Naive thymus-derived CD4-positive, alpha-beta T cell (primary cell): Measurements from ENCODE around the gene NPAS2. TPM values are rescaled to one million over a fixed set of nuclear protein-coding genes. Genes with fewer than 3 reads are reported as not detected.

Experiments
- ATAC-seq: fragments of 150-1000 bp; cut with Tn5 transposase; 2 replicates; pipeline ENCODE4 v1.10.0; 2021; ENCODE audit warnings: mild to moderate bottlenecking, moderate library complexity
- CTCF ChIA-PET: fragments of 350-600 bp; sonication (Branson Sonifier 250); formaldehyde crosslinking; loops from one replicate; lab custom pipeline; 2021; ENCODE audit warnings: antibody characterized with exemption; lab: Charles Lee
- POLR2A ChIA-PET: fragments of 350-600 bp; sonication (Branson Sonifier 250); formaldehyde crosslinking; loops from one replicate; lab custom pipeline; 2021; ENCODE audit warnings: antibody characterized with exemption, inconsistent platforms; lab: Charles Lee
- DNase-seq, 9 donors: peaks; one replicate each; pipeline versions ENCODE4 v3.0.0 to v3.0.0-alpha.2; 2020 to 2022; ENCODE audit warnings: mixed read lengths in 1 of 9
- H3K27ac ChIP-seq: one replicate; pipeline ENCODE4 v1.7.0; 2013; ENCODE audit warnings: mild to moderate bottlenecking, low read depth, low read length, moderate library complexity
- H3K27me3 ChIP-seq, 2 donors: one replicate each; pipeline ENCODE4 v1.7.0; 2013; ENCODE audit warnings: low read length in 2 of 2, mild to moderate bottlenecking in 2 of 2, moderate library complexity in 2 of 2; ENCODE audit not compliant: control insufficient read depth in 2 of 2, insufficient read depth in 2 of 2
- H3K36me3 ChIP-seq, 3 experiments: 1 replicate in 2 of 3; 2 replicates in 1 of 3; pipeline ENCODE4 v1.7.0; 2013; ENCODE audit warnings: low read length in 3 of 3, mild to moderate bottlenecking in 3 of 3, moderate library complexity in 1 of 3; ENCODE audit not compliant: insufficient read depth in 3 of 3, control insufficient read depth in 2 of 3
- H3K4me1 ChIP-seq, 2 donors: one replicate each; pipeline ENCODE4 v1.7.0; 2013; ENCODE audit warnings: low read length in 2 of 2, mild to moderate bottlenecking in 2 of 2, moderate library complexity in 1 of 2; ENCODE audit not compliant: control insufficient read depth in 2 of 2, insufficient read depth in 2 of 2
- H3K4me3 ChIP-seq: 2 replicates; pipeline ENCODE4 v1.7.0; 2013; ENCODE audit warnings: mild to moderate bottlenecking, low read length
- H3K9me3 ChIP-seq, 3 experiments: 1 replicate in 2 of 3; 2 replicates in 1 of 3; pipeline ENCODE4 v1.7.0; 2013; ENCODE audit warnings: low read length in 3 of 3; ENCODE audit not compliant: control insufficient read depth in 2 of 3
- H3K27ac Mint-ChIP-seq, 9 donors: one replicate each; pipeline ENCODE4 v1.8.0; 2020 to 2022; ENCODE audit warnings: mixed read lengths in 9 of 9, mild to moderate bottlenecking in 8 of 9, moderate library complexity in 5 of 9, inconsistent platforms in 2 of 9
- H3K27me3 Mint-ChIP-seq, 5 donors: one replicate each; pipeline ENCODE4 v1.8.0; 2021 to 2022; ENCODE audit warnings: mixed read lengths in 5 of 5, mild to moderate bottlenecking in 1 of 5
- H3K36me3 Mint-ChIP-seq, 5 donors: one replicate each; pipeline ENCODE4 v1.8.0; 2020 to 2022; ENCODE audit warnings: mixed read lengths in 5 of 5, mild to moderate bottlenecking in 3 of 5, inconsistent platforms in 1 of 5
- H3K4me1 Mint-ChIP-seq, 7 donors: one replicate each; pipeline ENCODE4 v1.8.0; 2020 to 2022; ENCODE audit warnings: mixed read lengths in 7 of 7, mild to moderate bottlenecking in 3 of 7, inconsistent platforms in 1 of 7
- H3K4me3 Mint-ChIP-seq, 10 donors: one replicate each; pipeline ENCODE4 v1.8.0; 2020 to 2022; ENCODE audit warnings: mild to moderate bottlenecking in 10 of 10, mixed read lengths in 10 of 10, moderate library complexity in 6 of 10, inconsistent platforms in 2 of 10
- H3K9me3 Mint-ChIP-seq, 11 donors: one replicate each; pipeline ENCODE4 v1.8.0; 2020 to 2022; ENCODE audit warnings: mixed read lengths in 11 of 11, mild to moderate bottlenecking in 4 of 11, inconsistent platforms in 1 of 11, moderate library complexity in 1 of 11
- intact Hi-C, 2 donors: fragments of 100-400 bp; cut with micrococcal nuclease; formaldehyde crosslinking; loops; one replicate each; pipeline ENCODE4 v1.15.1; 2023
- polyA plus RNA-seq, 2 donors: library from polyadenylated mRNA; unstranded; fragments of 300-500 nt; fragmentation: Illumina TruSeq; gene quantifications; one replicate each; pipeline ENCODE4 v1.2.3, GENCODE V29; 2021
- total RNA-seq, 6 experiments: library from RNA in 5 of 6; stranded (reverse) in 5 of 6; gene quantifications; 1 replicate in 5 of 6; 2 replicates in 1 of 6; pipeline ENCODE4 v1.2.3 and lab custom pipeline; 2021 to 2026

The NPAS2 gene, protein sequence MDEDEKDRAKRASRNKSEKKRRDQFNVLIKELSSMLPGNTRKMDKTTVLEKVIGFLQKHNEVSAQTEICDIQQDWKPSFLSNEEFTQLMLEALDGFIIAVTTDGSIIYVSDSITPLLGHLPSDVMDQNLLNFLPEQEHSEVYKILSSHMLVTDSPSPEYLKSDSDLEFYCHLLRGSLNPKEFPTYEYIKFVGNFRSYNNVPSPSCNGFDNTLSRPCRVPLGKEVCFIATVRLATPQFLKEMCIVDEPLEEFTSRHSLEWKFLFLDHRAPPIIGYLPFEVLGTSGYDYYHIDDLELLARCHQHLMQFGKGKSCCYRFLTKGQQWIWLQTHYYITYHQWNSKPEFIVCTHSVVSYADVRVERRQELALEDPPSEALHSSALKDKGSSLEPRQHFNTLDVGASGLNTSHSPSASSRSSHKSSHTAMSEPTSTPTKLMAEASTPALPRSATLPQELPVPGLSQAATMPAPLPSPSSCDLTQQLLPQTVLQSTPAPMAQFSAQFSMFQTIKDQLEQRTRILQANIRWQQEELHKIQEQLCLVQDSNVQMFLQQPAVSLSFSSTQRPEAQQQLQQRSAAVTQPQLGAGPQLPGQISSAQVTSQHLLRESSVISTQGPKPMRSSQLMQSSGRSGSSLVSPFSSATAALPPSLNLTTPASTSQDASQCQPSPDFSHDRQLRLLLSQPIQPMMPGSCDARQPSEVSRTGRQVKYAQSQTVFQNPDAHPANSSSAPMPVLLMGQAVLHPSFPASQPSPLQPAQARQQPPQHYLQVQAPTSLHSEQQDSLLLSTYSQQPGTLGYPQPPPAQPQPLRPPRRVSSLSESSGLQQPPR
- total RNA-seq (10 to 100 TPM in 2 of 5 experiments, 1 to 10 TPM in 3; 2.7 to 15.0 (median 8.9) TPM), polyA plus RNA-seq (1 to 10 TPM; 1.2 to 8.3 TPM), total RNA-seq (lab: John Stamatoyannopoulos, UW) (8.7 reads per million, percentile 33 among the genes with 10 or more reads in this experiment)

DNA sequence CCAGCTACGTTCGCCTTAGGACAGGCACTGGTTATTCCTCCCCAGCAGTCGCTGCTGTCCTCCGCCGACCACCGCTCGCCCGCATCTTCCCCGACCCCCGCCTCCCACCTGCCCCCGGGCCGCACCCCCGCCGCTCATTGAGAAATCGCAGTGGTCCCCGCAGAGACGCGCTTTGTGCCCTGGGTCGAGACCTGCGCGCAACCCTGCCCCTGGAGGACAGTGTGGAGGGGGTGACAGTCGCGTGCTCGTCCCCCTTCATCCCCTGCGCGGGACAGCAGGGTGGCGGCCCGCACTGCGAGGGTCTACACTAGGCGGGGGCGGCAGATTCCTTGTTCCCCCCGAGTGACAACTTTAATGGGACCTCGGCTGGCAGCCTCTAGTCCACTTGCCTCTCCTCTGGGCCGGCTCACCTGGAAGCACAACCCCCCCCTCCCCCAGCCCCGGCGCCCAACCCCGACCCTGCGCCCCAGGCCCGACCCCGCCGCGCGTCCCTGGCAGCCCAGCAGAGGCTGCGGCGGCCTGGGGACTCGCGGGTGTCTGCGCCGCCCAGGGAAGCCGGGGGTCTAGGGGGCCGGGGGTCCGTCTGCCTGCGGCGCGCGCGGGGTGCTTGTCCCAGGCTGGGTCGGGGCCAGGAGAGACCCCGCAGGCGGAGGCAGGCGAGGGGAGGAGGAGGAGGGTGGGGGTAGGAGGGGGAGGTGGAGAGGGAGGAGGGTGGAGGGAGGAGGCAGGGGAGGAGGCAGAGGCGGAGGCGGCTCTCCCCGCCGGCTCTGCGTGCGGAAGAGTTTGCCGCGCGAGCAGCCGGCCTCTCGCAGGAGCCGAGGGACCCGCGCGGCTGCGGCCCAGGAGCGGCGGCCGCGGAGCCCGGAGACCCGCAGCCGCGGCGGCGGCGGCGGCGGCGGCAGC lies at the start of gene NPAS2:
NPAS2 (plus strand) TSS at position 770 of the 903 bp plus-strand sequence. CDS start 84,616 bp downstream, outside the sequence.
- no peaks in the 10 kb centered on the region for H3K27me3 ChIP-seq
- intact Hi-C loops, result loop anchor here (5.0 to 10.0 kb wide), 4 partner anchors 125 to 207 kb away; no protein-coding TSS in a partner anchor
- ChIA-PET CTCF (no interaction called here), POLR2A (no interaction called here)
- H3K27ac ChIP-seq, result peak within 1 kb of the TSS; percentile 30
- Mint-ChIP-seq H3K4me1 (peaks cover 10 to 56% (median 28%) of the 10 kb centered on the region in 7 donors), H3K27me3 (peaks cover 0 to 57% (median 34%) of the 10 kb centered on the region in 5 donors), H3K9me3 (peaks cover 0 to 1% (median 0%) of the 10 kb centered on the region in 11 donors), H3K4me3 (peak within 1 kb of the TSS; percentile 78 to 91 (median 86)), H3K36me3 (peaks cover 0 to 9% (median 0%) of the 10 kb centered on the region in 5 donors), H3K27ac (peak within 1 kb of the TSS in 3 of 9 donors; percentile 31 to 74 (median 45))
- H3K36me3 ChIP-seq, result no peaks in the 10 kb centered on the region
- ATAC-seq, result peak; percentile 61
- DNase-seq, result peak; percentile 4 to 36 (median 27)
- H3K9me3 ChIP-seq, result no peaks in the 10 kb centered on the region
- peak within 1 kb of the TSS; percentile 60 for H3K4me3 ChIP-seq
- peaks cover 0 to 13% of the 10 kb centered on the region in 2 donors for H3K4me1 ChIP-seq

DNA sequence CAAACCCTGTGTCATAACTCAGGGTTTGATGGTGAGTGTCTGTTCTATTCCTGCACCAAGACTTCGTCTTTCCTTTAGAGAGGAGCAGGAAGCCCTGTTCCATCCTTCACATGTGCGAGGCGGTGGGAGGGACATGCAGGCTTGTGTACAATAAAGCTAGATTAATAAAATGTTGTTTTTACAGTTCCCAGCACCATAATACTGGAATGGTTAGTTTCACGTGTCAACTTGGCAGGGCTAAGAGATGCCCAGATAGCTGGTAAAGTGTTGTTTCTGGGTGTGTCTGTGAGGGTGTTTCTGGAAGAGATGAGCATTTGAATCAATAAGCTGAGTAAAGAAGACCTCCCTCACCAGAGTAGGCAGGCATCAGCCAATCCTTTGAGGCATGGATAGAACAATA lies 48.8 kb upstream of the NPAS2 start:
- POLR2A ChIA-PET, result no interaction called here

DNA sequence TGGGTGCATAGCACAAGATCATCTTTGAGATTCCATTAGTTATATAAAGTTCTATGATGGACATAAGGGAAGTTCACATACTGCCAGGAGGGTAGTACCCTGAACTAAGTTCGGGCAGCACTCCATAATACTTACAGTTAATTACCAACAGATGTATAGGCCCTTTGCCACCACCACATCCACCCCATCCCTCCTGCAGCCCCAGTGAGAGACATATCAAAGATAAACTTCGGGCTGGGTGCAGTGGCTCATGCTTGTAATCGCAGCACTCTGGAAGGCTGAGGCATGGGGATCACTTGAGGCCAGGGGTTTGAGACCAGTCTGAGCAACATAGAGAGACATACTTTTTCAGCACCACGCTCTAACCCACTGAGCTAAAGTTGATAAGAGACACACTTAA lies 46.4 kb upstream of the NPAS2 start:
- Mint-ChIP-seq H3K27me3 (peaks cover 0 to 6% (median 0%) of the 10 kb centered on the region in 5 donors), H3K4me1 (no peaks in the 10 kb centered on the region), H3K4me3 (no peak overlapping the region), H3K9me3 (peaks cover 0 to 1% (median 0%) of the 10 kb centered on the region in 11 donors), H3K36me3 (no peaks in the 10 kb centered on the region), H3K27ac (no peak overlapping the region)
- H3K27me3 ChIP-seq, result no peaks in the 10 kb centered on the region
- no peak overlapping the region for H3K4me3 ChIP-seq
- H3K27ac ChIP-seq, result no peak overlapping the region
- ChIA-PET CTCF (no interaction called here), POLR2A (no interaction called here)
- ATAC-seq (no peak), DNase-seq (no peak)
- intact Hi-C loops, result no loop called here
- H3K36me3 ChIP-seq, result no peaks in the 10 kb centered on the region
- H3K4me1 ChIP-seq, result no peaks in the 10 kb centered on the region
- H3K9me3 ChIP-seq, result no peaks in the 10 kb centered on the region

More for the DNA sequence above, 48.8 kb upstream of the NPAS2 start:
- intact Hi-C loops, result no loop called here
- H3K9me3 ChIP-seq, result no peaks in the 10 kb centered on the region
- no peak for ATAC-seq
- no peaks in the 10 kb centered on the region for H3K4me1 ChIP-seq
- Mint-ChIP-seq H3K9me3 (peaks cover 0 to 1% (median 0%) of the 10 kb centered on the region in 11 donors), H3K4me3 (no peak overlapping the region), H3K27ac (no peak overlapping the region), H3K4me1 (no peaks in the 10 kb centered on the region), H3K27me3 (peaks cover 0 to 11% (median 0%) of the 10 kb centered on the region in 5 donors), H3K36me3 (no peaks in the 10 kb centered on the region)
- H3K36me3 ChIP-seq, result no peaks in the 10 kb centered on the region
- H3K27me3 ChIP-seq, result no peaks in the 10 kb centered on the region
- H3K27ac ChIP-seq, result no peak overlapping the region
- DNase-seq, result no peak
- CTCF ChIA-PET, result no interaction called here
- H3K4me3 ChIP-seq, result no peak overlapping the region

DNA sequence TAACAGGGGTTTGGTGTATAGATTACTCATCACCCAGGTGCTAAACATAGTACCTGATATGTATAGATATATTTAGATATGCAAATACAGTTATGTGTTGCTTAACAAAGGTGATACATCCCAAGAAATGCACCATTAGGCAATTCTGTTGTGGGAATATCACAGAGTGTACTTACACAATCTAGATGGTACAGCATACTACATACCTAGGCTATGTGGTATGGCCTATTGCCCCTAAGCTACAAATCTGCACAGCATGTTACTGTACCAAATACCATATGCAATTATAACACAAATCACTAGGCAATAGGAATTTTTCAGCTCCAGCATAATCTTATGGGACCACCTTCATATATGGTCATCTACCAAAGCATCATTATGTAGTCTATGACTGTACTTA lies 43.5 kb upstream of the NPAS2 start:
- no peaks in the 10 kb centered on the region for H3K4me1 ChIP-seq
- no peak overlapping the region for H3K27ac ChIP-seq
- no peaks in the 10 kb centered on the region for H3K36me3 ChIP-seq
- H3K4me3 ChIP-seq, result no peak overlapping the region
- Mint-ChIP-seq H3K27ac (no peak overlapping the region), H3K27me3 (peaks cover 0 to 6% (median 0%) of the 10 kb centered on the region in 5 donors), H3K36me3 (no peaks in the 10 kb centered on the region), H3K4me1 (peaks cover 0 to 5% (median 0%) of the 10 kb centered on the region in 7 donors), H3K9me3 (peaks cover 0 to 1% (median 0%) of the 10 kb centered on the region in 11 donors), H3K4me3 (no peak overlapping the region)
- H3K9me3 ChIP-seq, result no peaks in the 10 kb centered on the region
- POLR2A ChIA-PET, result no interaction called here
- no peak for ATAC-seq
- CTCF ChIA-PET, result no interaction called here
- no peaks in the 10 kb centered on the region for H3K27me3 ChIP-seq
- no peak for DNase-seq
- intact Hi-C loops, result no loop called here

DNA sequence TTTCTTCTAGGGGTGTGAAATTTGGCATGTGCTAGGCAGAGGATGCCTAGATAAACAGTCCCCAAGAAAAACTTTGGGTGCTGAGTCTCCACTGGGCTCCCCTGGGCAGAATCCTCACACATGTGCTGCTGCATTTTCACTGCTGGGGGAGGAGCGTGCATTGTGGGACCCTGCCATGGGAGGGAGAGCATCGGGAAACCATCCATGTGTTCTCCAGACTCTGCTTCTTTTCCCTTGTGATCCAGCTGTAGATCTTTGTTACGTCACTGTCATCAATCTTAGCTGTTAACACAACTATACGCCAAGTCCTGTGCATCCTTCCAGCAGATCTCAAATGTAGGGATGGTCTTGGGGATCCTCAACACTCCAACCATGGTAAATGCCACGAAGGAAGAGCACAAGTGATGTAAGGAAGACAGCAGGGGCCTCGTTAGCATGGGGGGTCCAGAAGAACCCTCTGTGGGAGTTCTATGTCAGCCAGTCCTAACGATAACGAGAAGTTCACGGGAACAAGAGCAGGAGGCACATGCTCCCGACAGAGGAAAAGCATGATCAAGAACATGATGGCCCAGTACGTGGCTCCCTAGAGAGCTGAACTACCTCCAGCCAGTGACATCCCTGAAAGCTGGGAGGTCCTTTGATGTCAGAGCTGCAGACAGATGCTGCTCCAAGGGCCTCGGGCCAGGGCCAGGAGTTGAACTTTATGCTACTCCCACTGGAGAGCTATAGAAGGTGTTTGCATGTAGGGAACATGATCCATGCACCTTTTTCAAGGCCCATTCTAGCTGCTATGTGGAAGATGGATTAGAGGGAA lies 41.1 kb upstream of the NPAS2 start:
- H3K4me3 Mint-ChIP-seq, result no peak overlapping the region
- H3K9me3 Mint-ChIP-seq, result peaks cover 0 to 1% (median 0%) of the 10 kb centered on the region in 11 donors
- ATAC-seq (no peak), DNase-seq (no peak)
- peaks cover 0 to 5% (median 0%) of the 10 kb centered on the region in 7 donors for H3K4me1 Mint-ChIP-seq
- intact Hi-C loops, result no loop called here
- H3K36me3 Mint-ChIP-seq, result no peaks in the 10 kb centered on the region
- H3K9me3 ChIP-seq, result no peaks in the 10 kb centered on the region
- H3K4me3 ChIP-seq, result no peak overlapping the region
- no peaks in the 10 kb centered on the region for H3K36me3 ChIP-seq
- H3K27me3 Mint-ChIP-seq, result peaks cover 0 to 6% (median 0%) of the 10 kb centered on the region in 5 donors
- no peak overlapping the region for H3K27ac Mint-ChIP-seq
- no peaks in the 10 kb centered on the region for H3K4me1 ChIP-seq
- no peak overlapping the region for H3K27ac ChIP-seq
- H3K27me3 ChIP-seq, result no peaks in the 10 kb centered on the region
- ChIA-PET POLR2A (no interaction called here), CTCF (no interaction called here)
